AG08396 (cell line): ENCODE results near the gene PILRA.
"Not testable (repeated sequence)": the region's sequence is repeated elsewhere in the genome, so short reads cannot be mapped to it uniquely, and the experiment has no call there.

Experiments used
- DNase-seq: peaks from one replicate; pipeline ENCODE4 v3.0.0; 2012; ENCODE audit warnings: low spot score, mixed read lengths

Gene PILRA

GRCh38 chr7:100373261-100373831 is at the start of gene PILRA:
PILRA (plus strand) TSS chr7:100373487; CDS start chr7:100373657, 170 bp downstream.
- DNase-seq, result no peak

GRCh38 chr7:100324194-100324593 is 49.1 kb upstream of the PILRA start:
- not testable (repeated sequence) for DNase-seq

- DNase-seq, result not testable (repeated sequence)
These were observed 47.6 kb upstream of the PILRA start for GRCh38 chr7:100325671-100326070.

GRCh38 chr7:100326914-100327313 is 46.4 kb upstream of the PILRA start:
- not testable (repeated sequence) for DNase-seq

GRCh38 chr7:100335566-100336466 is 37.5 kb upstream of the PILRA start:
- DNase-seq, result peak; percentile 92

GRCh38 chr7:100338083-100338696 is 35.1 kb upstream of the PILRA start:
- DNase-seq, result not testable (repeated sequence)

GRCh38 chr7:100341286-100341685 is 32.0 kb upstream of the PILRA start:
- not testable (repeated sequence) for DNase-seq

- DNase-seq, result no peak
These were observed 30.5 kb upstream of the PILRA start for GRCh38 chr7:100342765-100343164.

GRCh38 chr7:100344124-100344559 is 29.1 kb upstream of the PILRA start:
- not testable (repeated sequence) for DNase-seq

GRCh38 chr7:100344560-100345287 is 28.6 kb upstream of the PILRA start:
- DNase-seq, result not testable (repeated sequence)

GRCh38 chr7:100345288-100345672 is 28.0 kb upstream of the PILRA start:
- not testable (repeated sequence) for DNase-seq

- DNase-seq, result no peak
These were observed 26.4 kb upstream of the PILRA start for GRCh38 chr7:100346921-100347320.

GRCh38 chr7:100348805-100349204 is 24.5 kb upstream of the PILRA start:
- DNase-seq, result no peak

- DNase-seq, result no peak
These were observed 23.5 kb upstream of the PILRA start for GRCh38 chr7:100349757-100350156.

- no peak for DNase-seq
These were observed 21.6 kb upstream of the PILRA start for GRCh38 chr7:100351657-100352058.

GRCh38 chr7:100352230-100352781 is 21.0 kb upstream of the PILRA start:
- DNase-seq, result not testable (repeated sequence)

GRCh38 chr7:100352984-100353684 is 20.2 kb upstream of the PILRA start:
- DNase-seq, result no peak

GRCh38 chr7:100353685-100354330 is 19.5 kb upstream of the PILRA start:
- DNase-seq, result no peak

- DNase-seq, result no peak
These were observed 16.7 kb upstream of the PILRA start for GRCh38 chr7:100356416-100357068.

GRCh38 chr7:100357131-100357561 is 16.1 kb upstream of the PILRA start:
- no peak for DNase-seq
